HG02610 (cell line): ENCODE measurements around the gene APBA1.

Experiments
- ATAC-seq: cut with Tn5 transposase; IDR thresholded peaks from one replicate; pipeline ENCODE4 v1.9.1; 2021; ENCODE audit warnings: mild to moderate bottlenecking, moderate library complexity; ENCODE audit not compliant: unreplicated experiment

APBA1 gene

DNA sequence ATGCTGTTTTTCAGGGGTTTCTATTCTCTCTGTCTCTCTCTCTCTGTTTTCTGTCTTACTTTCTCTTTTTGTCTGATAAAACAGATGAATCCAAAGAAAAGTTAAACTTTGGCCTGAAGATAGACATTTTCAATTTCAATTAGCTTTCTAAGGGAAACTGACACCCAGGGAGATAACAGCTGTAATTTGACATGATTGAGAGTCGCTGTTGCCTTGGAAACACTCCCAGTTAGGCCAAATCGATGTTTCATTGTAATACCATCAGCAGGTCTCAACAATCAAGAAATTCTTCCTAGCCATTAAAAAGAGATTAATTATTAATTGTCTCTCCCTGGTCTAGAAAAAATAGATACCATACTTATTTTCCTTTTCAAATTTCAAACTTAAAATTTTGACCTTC is 294.2 kb downstream of the APBA1 start:
- no peak for ATAC-seq
